GM21529 (cell line): ENCODE measurements around the gene WTIP.
"Not testable (repeated sequence)": the region's sequence is repeated elsewhere in the genome, so short reads cannot be mapped to it uniquely, and the experiment has no call there.

Source experiments
- ATAC-seq: cut with Tn5 transposase; IDR thresholded peaks from one replicate; pipeline ENCODE4 v1.9.1; 2021; ENCODE audit not compliant: unreplicated experiment

WTIP gene

GRCh38 chr19:34478496-34478895, 3.1 kb upstream of the WTIP start:
- ATAC-seq: not testable (repeated sequence)

- ATAC-seq: no peak
Observed at GRCh38 chr19:34479396-34479795, 2.2 kb upstream of the WTIP start.

DNA sequence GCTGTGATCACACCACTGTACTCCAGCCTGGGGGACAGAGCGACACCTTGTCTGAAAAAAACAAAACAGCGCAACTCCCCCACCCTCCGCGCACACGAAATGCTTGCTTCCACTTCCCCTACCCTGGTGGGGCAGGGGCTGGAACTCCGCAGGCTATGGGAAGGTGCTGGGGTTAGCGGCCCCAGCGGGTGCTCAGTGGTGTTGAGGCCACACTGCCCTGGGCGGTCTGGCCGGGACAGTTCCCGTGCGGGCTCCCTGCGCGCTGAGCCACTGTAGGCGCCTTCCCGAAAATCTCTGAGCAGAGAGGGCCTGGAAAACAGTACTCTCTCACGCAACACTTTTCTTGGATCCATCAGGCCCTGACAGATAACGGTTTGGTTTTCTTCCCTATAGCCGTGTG, 1.1 kb upstream of the WTIP start:
- no peak for ATAC-seq

DNA sequence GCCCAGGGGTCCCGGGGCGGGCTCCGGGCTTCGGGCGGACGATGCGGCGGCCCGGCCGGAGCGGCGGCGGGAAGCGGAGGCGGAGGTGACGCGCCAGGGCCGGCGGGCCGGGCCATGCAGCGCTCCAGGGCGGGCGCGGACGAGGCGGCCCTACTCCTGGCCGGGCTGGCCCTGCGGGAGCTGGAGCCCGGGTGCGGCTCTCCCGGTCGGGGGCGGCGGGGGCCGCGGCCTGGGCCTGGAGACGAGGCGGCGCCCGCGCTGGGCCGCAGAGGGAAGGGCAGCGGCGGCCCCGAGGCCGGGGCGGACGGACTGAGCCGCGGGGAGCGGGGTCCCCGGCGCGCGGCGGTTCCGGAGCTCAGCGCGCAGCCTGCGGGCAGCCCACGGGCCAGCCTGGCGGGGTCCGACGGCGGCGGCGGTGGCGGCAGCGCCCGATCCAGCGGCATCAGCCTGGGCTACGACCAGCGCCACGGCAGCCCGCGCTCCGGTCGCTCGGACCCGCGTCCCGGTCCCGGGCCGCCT, 362 bp downstream of the WTIP start:
- no peak for ATAC-seq

GRCh38 chr19:34482380-34483250, 1.1 kb downstream of the WTIP start:
- ATAC-seq: no peak

DNA sequence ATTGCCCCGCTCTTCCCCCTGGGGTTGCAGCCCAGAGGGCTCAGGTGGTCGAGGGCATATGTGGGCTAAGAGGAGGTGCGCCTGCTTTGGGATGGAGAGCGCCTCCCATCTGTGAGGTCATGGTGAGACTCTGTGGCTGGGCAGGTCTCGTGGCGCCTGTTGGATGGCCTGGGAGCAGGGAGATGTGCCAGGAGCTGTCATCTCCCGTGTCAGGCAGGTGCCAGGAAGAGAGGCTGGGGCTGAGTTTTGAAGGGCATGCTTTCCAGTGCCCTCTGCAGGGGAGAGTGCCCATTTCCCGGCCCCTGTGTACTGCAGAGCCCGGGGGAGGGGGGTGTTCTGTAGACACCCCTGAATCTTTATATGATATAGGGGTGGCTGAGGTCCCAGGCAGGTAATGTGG, 2.8 kb downstream of the WTIP start:
- no peak for ATAC-seq

DNA sequence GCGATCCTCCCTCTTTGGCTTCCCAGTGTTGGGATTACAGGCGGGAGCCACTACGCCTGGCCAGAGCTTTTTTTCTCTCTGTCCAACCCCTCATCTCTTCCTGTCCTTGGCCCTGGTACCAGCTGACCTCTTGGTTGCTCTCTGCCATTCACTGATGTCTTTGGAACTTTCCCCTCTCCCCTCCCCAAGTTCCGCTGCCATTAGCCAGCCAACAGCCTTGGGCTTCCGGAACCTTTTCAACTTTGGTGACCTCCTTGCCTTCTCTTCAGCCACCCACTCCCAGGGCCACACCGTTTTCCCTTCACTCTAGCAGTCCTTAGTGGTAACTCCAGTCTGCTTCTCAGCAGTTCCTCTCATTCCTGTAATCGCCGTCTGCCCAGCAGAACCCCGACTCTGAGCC, 4.3 kb downstream of the WTIP start:
- no peak for ATAC-seq

DNA sequence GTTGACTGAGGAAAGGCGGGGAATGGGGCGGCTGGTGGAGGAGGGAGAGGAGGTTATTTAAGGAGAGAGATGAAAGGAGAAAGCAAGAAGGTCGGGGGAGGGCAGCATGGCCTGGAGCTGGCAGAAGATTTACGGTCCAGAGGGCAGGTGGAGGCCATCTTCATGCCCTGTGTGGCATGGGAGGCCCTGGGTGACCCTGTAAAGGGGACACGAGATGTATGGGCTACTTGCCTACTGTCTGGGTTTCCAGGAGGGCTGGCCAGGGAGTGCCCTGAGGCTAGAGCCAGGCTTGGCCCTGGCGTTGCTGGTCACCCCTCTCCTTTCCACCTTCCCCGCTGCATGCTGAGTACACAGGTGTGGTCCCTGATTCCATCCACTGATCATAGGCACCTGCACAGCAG, 6.1 kb downstream of the WTIP start:
- ATAC-seq: no peak

DNA sequence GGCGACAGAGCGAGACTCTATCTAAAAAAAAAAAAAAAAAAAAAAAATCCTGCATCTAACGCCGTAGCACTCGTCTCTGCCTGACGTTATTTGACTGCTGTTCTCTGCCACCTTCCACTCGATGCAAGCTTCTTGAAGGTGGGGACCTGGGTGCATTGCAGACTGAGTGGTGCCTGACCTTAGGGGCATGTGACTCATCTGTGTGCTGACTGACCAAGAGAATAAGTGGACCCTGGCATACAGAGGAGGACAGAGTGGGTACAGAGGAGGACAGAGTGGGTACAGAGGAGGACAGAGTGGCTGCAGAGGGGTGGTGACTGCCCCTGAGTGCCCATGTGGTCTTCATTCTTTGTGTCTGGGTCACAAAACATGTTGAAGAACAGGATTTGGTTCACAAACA, 7.6 kb downstream of the WTIP start:
- no peak for ATAC-seq

DNA sequence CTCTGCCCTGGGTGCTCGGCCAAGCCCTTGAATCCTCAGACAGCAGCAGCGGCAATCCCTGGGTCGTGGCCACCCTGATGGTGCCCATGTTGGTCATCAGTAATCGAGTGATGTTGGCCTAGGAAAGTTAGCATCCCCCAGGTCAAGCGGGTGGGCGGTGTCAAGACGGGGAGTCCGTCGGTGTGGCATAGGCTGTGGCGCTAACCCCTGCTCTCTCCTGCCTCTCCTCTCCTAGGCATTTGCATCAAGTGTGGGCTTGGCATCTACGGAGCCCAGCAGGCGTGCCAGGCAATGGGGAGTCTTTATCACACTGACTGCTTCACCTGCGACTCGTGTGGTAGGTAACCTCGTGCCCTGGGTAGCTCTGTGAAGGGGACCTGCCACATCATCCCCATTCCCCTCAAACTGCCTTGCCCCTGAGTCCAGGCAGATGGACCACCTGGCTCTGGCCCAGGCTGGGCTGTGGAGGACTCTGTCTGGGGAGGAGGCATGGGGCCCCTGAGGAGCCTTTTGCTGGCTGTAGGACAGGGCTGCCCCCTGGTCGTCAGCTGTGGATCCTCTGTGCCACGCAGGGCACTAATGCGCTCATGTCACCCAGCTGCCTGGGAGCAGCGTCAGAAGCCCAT, 8.7 kb downstream of the WTIP start:
- no peak for ATAC-seq

DNA sequence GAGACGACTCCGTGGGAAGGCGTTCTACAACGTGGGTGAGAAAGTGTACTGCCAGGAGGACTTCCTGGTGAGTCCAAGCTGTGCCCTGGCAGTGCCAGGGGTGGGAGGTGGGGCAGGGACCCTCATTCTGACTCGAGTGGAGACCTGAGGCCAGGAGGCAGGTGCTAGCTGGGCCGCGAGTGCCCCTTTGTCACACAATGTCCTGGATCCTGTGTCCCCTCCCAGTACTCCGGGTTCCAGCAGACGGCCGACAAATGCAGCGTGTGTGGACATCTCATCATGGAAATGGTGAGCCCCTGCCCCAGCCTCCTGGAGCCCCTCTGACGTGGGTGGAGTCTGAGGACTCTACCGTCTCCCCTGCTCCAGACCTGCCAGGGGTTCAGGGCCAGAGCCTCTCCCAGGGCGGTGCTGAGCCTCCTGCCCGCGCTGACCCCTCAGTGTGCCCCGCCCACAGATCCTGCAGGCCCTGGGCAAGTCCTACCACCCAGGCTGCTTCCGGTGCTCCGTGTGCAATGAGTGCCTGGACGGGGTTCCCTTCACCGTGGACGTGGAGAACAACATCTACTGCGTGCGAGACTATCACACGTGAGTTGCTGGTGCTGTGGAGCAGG, 11.6 kb downstream of the WTIP start:
- no peak for ATAC-seq

DNA sequence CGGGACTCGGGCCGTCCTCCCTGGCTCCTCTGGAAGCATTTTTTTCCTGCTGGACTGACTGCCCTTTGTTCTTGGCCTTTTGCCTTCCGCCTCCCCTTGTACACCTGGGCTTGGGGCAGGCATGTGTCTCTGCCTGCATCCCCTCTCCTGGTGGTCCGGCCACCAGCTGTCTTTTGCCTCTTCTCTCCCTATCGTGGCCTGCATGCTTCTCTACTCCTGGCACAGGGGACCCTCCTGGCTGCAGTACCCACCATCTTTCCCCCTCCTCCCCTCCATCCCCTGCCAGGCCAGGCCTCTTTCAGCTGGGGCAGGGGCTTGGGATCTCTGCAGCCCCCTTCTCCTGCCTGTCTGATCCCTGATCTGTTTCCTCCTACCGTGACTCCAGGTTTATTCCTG, 12.1 kb downstream of the WTIP start:
- no peak for ATAC-seq

GRCh38 chr19:34494601-34495000, 13.0 kb downstream of the WTIP start:
- no peak for ATAC-seq

- no peak for ATAC-seq
Observed at GRCh38 chr19:34495416-34495815, 13.9 kb downstream of the WTIP start.

GRCh38 chr19:34497112-34497805, 15.7 kb downstream of the WTIP start:
- no peak for ATAC-seq

GRCh38 chr19:34499155-34499834, 17.7 kb downstream of the WTIP start:
- ATAC-seq: no peak

GRCh38 chr19:34500656-34501120, 19.1 kb downstream of the WTIP start:
- no peak for ATAC-seq

GRCh38 chr19:34501339-34502320, 20.1 kb downstream of the WTIP start:
- peak; percentile 75 for ATAC-seq

DNA sequence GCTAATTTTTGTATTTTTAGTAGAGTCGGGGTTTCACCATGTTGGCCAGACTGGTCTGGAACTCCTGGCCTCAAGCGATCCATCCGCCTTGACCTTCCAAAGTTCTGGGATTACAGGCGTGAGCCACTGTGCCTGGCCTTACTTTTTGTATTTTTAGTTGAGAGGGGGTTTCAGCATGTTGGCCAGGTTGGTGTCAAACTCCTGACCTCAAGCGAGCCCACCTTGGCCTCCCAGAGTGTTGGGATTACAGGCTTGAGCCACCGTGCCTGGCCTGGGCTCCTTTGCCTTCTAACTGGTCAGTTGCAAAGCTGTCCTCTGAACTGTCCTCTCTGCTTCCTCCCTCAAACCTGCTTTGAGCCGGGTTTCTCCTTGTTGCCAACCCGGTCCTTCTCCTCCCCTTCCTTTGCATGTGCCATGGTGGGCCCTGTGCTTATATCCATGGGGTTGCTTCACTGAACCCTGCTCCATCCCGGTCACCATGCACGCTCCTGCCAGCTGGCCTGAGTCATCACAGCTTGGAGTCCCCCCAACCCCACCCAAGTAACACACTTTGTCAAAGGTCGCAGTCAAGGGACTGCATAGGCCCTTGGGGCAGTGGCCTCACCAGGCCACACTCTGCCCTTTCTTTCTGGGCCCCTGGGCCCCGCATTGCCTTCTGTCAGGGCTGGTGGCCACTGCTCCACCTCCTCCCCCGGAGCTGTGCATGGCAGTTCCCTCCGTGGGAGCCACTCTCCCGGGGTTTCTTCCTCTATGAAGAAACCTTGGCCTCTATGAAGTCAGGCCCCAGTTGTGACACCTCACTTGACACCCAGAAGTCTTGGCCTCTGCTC, 21.2 kb downstream of the WTIP start:
- no peak for ATAC-seq
